Fibroblast of the conjunctiva (primary cell): ENCODE measurements around the gene TNS4.

ENCODE experiments used
- DNase-seq: peaks from one replicate; pipeline ENCODE4 v3.0.0-alpha.2; 2010; ENCODE audit warnings: low read depth

TNS4 gene

DNA sequence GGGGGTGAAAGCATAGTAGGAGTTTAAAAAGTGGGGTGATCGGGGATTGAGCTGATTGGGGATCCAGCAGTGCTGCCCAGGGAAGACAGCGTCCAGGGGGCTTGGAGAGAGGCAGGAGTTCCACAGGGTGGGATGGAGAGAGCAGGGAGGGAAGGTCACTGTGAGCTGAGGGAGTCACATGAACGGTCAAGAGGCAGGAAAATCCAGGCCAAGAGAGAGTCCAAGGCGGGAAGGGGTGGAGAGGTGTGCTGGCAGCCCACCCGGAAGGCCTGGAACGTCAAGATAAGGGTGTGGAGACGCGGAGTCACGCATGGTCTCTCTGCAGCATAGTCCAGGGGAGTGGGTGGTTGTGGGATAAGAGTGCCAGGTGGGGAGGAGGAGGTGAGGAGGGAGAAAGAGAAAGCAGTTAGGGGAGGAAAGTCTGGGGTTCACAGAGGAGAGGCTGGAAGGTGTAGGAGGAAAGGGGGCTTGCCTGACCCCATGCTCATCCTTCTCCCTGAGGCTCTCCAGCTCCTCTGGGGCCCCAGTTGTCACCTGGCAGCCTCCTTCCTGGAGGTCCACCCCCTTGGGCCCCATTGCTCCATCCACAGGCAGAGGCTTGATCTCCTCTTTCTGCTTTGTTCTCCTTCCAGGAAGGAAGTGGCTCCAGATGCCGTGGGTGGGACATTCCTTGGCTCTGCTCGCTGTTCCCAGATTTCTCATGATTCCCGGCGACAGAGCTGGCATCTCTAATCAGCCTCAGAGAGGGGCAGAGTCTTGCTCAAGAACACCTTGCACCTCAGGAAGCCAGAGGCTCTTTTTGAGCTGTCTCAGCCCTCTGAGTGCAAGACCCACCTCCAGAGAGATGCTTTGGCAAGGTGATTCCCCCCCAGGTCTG is 35.1 kb upstream of the TNS4 start:
- DNase-seq = no peak

DNA sequence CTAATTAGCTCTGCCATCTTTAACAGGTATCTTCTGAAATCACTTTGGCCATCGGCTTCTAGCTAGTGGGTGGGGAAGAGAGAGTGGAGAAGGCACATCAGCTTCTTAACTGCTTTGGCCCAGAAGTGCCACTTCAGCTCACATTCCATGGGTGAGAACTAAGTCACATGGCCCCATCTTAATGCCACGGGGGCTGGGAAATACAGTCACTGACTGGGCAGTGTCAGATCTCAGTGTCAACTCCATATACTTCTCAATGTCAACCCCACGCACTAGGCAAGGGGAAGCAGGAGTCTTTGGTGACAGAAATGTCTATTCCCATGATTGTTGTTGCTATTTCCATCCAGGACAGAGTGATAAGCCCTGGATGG is 34.5 kb upstream of the TNS4 start:
- no peak for DNase-seq

DNA sequence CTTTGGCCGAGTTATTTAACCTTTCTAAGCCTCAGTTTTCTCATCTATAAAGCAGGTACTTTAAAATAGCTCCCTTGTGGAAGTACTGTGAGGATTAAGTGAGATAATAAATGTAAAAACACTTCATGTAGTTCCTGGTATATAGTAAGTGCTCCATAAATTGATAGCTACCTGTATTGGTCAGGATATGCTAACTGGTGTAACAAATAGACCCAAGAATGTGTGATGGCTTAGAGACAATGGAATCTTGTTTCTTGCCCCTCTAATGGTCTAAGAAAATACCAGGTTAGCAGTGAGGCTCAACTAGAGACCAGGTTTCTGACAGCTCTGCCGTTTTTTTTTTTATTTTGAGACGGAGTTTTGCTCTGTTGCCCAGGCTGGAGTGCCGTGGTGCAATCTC is 34.0 kb upstream of the TNS4 start:
- no peak for DNase-seq

DNA sequence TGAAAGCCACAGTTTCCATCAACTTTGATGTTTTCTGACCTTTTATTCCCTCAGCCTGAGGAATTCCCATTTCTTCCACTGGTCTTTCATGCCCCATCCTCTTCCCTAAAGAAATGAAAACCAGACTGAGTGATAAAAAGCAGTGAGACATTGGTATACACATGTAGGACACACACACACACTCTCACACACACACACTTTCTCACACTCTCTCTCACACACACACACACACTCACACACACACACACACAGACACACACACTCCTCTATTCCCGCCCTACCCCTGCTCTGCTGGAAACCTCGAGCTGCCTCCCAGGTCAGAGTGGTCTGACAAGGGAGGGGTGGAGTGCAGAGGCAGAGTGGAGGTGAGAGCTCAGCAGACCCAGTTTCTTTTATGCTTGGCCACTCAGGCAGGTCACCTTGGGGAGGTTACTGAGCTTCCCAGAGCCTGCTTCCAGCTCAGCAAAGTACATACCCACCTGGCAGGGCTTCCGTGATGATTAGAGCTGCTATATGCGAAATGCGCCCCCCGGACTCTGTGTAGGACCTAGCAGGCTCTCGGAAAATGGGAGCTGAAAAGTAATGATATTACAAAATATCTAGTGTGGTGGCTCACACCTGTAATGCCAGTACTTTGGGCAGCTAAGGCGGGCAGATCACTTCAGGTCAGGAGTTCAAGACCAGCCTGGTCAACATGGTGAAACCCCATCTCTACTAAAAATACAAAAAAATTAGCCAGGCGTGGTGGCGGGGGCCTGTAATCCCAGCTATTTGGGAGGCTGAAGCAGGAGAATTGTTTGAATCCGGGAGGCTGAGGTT is 33.2 kb upstream of the TNS4 start:
- DNase-seq = no peak

DNA sequence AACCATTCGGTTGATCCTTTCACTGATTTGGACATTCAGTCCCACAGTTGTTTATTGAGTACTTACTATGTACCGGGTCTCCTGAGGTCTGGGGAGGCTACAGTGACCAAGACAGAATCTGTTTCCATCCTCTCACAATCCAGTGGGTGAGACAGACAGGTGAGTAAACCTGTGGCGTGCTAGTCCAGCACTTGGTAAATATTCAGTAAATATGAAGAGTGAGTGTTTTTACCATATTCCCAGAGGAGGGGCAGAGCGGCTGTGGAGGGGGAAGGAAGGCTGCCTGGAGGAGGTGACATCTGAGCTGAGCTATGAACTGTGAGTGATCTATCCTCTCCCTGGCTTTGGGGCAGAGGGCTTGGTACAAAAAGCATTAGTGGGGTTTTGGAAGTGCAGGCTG is 32.5 kb upstream of the TNS4 start:
- DNase-seq = no peak

DNA sequence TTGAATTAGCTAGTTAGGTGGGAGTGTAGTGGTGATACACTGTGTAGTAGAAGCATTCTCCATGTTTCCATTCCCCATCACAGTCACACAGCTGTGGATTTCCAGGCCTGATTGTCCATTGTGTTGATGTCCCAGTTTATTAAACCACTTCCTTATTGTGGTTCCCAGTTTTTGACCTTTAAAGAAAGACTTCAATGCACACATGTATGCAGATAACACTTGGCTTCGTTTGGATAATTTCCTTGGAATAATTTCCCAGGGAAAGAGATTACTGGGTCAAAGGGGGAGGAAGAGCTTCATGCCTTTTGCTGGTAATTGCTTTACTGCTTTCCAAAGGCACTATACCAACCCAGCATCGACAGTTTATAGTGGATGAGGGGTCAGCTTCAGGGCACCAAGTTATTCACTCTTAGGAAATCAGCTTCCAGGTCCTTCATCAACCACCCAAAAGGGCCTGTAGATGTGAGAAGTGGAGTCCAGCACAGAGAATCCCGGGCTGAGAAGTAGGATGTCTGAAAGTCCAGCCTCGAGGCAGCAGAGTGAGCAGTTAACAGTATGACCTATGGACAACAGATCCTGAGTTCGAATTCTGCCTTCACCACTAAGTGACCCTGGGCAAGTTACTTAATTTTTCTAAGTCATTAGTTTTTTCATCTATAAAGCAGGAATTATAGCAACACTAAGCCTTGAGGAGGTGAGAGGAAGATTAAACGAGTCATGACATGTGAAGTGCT is 31.3 kb upstream of the TNS4 start:
- DNase-seq = no peak

DNA sequence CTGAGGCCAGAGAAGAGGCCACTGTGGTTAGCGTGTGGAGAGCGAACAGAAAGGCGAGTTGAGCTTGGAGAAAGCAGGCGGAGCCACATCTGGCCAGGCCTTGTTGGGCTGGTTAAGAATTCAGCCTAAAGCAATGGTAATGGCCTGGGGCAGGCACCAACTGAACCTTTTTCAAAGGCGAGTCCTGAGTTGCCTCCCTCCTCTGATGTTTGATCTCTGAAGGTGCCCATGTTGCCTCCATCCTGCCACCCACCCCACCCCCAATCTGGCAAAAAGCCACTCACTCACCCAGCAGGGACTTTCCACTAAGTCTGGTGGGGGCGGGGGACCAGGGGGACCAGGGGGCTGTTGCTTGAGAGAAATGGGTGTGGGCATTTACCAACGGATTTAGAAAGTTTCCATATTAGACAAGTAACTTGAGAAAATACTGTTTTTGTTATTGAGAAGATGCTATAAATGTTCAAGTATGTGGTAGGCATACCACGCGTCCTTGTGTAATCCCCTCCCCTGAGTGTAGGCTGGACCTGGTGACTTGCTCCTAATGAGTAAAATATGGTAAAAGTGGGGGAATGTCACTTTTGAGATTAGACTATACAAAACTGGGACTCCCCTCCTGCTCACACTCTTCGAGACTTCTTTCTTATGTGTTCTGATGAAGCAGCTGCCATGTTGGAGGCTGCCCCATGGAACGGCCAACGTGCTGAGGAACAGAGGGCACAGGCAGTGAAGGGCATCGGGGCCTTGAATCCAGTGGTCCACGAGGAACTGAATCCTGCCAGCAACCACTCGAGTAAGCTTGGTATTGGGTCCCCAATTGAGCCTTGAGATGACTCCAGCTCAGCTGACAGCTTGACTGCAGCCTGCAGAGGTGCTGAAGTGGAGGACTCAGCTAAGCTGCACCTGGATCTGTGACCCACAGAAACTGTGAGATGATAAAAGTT is 29.9 kb upstream of the TNS4 start:
- DNase-seq = no peak

DNA sequence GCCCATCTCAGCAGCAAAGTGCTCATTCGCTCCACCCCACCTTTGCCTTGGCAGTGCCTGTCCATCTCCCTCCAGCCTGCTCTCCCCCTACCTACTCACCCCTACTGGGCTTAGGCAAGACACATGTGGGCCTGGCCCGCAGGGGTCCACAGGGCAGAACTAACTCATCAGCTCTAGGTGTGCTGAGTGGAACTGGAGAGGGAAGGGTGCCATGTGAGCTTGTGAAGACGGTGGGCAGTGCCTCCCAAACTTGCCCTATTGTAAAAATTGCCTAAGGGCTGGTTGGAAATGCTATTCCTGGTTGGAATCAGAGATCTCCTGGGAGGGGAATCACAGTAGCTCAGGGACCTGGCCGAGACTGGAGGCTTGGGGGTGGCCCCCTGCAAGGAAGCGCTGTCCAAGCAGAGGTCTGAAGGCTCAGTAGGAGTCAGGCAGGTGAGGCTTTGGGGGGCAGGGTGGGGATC is 29.1 kb upstream of the TNS4 start:
- DNase-seq = no peak

DNA sequence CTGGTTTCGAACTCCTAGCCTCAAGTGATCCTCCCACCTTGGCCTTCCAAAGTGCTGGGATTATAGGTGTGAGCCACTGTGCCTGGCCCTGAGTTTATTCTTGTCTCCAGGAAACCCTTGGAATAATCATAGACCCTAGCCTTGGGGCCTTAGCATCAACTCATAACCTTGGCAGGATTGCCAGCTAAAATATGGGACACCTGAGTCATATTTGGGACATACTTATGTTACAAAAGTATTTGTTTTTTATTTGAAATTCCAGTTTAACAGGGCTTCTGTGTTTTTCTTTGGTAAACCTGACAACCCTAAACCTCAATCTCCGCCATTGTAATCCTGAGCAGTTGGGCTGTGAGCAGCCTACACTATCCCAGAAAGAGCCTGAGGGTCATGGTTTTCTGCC is 28.6 kb upstream of the TNS4 start:
- DNase-seq = no peak

DNA sequence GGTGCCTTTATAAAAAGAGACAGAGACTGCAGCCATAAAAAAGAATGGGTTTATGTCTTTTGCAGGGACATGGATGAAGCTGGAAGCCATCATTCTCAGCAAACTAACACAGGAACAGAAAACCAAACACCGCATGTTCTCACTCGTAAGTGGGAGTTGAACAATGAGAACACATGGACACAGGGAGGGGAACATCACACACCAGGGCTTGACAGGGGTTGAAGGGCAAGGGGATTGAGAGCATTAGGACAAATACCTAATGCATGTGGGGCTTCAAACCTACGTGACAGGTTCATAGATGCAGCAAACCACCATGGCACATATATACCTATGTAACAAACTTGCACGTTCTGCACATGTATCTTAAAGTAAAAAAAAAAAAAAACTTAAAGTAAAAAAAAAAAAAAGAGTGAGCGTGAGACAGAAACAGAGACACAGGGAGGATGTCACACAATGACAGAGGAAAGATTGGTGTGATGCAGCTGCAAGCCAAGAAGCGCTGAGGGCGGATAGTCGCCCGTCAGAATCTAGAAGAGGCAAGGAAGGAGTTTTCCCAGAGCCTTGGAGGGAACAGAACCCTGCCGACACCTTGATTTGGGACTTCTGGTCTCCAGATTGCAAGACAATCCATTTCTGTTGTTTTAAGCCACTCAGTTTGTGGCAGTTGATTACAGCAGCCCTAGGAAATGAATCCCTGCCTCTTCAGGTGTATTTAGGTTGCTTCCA is 27.4 kb upstream of the TNS4 start:
- DNase-seq = no peak

DNA sequence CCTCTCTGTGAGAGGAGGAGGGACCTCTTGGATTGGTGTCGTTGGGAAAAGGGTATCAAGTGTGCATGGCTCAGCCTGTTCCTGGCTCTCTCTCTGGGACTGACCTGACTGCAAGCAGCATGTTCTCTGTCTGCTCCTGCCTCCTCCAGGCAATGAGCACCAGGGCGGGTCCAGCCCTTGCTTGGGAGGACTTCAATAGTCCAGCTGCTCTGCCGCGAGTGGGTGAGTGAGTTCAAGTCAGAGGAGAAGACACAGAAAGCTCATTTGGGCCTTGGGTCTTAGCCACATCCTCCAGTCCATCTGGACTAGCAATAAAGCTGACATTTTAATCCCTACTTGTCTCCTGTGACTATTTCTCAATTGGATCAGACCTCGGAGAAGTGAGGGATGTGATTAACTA is 25.2 kb upstream of the TNS4 start:
- no peak for DNase-seq

DNA sequence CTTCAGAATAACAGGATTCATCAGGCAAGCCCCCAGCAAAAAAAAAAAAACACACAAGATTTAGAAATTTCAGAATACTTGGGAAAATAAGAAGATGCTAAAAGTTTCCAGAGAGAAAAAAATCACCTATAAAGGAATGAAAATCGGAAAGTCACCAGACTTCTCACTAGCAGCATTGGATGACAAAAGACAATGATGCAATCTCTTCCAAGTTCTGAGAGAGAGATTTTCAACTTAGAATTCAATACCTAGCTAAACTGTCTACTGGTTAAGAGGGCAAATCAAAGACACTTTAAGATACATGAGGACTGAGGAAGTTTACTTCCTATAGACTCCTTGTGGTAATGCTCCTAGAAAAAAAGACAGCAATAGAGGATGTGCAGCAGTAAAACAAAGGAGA is 23.9 kb upstream of the TNS4 start:
- no peak for DNase-seq

DNA sequence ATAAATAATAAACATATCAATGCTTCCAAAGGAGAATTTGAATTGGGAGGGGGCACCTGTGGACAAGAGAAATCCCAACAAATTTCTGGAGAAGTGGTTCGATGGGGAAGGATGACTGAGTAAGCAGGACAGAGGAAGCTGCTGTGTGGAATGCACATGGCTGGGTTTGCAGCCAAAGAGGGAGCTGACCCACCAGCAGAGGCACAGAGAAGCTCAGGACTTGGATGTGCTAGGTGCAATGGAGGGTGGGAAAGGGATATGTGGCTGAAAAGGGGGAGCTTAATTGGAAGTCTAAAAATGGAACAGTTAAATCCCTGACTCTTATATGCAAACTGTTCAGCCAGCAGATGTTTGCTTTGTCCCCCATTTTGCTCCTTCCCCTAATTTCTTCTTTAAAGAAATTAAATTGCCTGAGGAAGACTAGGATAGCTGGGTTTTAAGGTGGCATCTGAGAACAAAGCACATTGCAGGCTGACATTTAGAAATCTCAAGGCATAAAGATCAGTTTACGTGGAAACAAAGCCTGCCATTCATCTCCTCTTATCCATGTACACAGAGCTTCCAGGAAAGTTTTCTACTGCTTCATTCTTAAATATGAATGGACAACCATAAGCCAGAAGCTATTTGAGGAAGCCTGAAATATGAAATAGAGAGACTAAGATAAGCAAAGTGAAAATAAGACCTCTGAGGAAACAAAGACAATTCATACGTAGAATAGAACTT is 23.0 kb upstream of the TNS4 start:
- no peak for DNase-seq

DNA sequence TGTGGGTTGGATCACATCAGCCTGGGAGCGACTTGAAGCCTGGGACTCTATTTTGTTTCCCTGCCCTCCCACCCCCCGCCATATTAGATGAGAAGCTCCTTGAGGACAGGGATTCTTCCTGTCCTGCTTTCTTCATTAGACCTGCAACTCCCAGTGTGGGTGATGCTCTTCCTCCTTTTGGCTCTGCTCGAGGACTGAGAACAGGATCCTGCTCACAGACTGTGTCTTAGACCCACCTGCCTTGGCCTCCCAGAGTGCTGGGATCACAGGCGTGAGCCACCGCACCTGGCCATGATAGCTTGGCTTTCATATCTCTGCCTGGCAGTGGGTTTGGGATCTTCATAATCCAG is 21.5 kb upstream of the TNS4 start:
- DNase-seq = no peak

DNA sequence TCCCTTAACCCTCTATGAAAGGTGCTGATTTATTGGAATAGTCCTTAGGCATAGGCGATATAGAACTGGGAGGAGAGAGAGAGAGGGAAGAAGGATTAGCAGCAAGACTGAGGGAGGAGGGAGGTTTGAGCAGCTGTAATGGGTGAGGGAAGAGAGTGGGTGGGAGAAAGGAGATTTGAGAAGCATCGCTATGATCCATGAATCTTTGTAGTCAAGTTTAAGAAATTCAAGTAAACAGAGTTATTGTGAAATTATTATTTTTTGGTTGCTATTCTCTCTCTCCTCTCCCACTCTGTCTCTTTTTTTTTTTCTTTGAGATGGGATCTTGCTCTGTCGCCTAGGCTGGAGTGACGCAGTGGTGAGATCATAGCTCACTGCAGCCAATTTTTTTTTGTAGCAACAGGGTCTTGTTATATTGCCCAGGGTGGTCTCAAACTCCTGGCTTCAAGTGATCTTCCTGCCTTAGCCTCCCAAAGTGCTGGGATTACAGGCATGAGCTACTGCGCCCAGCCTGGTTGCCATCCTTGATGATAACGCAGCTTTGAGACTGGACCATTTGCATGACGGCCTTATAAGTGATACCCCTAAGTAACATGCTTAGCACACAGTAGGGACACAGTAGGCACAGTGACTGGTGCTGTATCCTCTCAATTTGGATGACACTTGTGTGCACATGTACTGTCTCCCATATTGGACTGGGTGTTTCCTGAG is 21.0 kb upstream of the TNS4 start:
- no peak for DNase-seq

DNA sequence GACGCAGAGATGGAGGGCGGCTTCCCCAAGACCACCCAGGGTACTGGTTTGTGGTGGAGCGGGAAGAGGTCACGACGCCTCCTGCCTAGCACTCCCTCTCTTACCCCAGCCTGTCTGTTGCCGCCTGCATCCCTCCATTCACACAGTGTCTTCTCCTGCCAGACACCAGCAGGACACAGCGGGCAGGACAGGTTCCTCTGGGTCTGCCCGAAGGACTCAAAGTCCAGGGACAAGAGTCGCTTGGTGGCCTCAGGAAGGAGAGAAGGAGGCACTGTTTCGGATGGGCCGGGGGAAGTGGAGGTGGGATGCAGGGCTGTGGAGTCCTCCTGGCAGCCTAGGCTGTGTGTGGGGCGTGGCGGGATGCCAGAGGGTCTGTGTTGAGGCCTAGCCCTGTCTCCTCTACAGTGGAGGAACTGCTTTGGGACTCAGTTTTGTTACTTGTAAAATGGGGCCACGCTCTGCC is 19.6 kb upstream of the TNS4 start:
- no peak for DNase-seq

DNA sequence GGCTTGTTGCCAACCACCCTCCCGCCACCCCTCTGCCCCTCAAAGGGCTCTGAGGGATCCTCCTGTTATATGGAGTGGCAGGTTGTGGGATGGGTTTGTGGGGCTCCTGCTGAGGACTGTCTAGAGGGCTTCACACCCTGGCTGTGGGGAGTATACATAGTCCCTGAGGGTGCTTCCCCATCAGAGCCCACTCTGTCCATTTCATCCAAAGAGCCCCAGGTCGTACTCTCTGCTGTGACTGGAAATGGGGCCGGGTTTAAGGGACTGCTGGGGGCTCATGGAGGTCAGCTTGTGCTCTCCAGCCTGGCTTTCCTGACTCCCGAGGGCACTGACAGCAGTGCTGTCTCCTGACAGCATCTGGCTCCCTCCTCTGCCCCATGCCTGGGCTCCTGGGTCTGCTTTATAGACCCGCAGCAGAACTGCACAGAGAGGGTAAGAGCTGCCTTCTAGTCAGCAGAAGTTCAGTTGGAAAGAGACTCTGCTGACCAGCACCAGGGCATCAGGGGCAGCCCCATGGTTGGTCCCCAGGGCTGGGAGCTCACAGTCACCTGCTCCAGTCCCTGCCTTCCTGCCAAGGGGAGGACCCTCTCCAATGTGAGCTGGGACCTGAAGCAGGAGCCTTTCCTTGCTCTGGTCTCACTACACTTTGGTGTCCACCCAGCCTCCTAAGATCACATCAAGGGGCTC is 17.8 kb upstream of the TNS4 start:
- DNase-seq = no peak

DNA sequence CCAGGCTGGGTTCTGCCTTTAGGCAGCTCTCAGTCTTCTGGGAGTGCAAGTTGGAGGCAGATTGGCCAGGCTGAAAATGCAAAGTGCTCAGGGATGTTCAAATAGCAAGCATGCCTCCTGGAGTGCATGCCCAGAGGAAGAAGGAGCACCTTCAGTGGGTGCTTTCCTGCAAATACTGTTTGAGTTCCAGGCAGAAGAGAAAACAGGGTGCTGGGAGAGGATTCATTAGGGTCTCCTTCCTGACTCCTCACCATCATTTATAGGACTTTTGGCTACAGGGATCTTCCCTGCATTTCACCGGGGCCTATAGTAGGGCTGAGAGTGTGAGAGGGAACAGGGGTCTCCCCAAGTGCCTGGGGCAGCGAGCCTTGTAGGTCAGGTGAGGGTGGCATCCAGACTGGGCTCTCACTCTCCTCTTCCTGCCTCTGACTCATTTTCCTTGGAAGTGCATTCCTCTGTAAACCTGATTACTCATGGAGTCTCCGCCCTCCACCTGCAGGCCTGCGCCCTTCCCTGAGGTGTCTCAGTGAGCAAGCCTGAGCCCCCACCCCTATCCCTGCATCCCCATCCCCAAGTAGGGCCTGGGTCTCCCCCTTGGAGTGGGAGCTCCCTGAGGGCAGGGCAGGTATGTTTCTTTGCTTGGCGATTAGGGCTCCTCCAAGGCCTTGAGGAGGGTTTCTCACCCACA is 17.1 kb upstream of the TNS4 start:
- no peak for DNase-seq
